ENCODE results near the gene SUN2. TPM values are rescaled to one million over a fixed set of nuclear protein-coding genes. Genes with fewer than 3 reads are reported as not detected.

The SUN2 gene
- total and polyA plus RNA-seq, 2 donors (not counting 1 experiment from before 2014, with no cell fraction given), result 224 to 305 TPM

DNA sequence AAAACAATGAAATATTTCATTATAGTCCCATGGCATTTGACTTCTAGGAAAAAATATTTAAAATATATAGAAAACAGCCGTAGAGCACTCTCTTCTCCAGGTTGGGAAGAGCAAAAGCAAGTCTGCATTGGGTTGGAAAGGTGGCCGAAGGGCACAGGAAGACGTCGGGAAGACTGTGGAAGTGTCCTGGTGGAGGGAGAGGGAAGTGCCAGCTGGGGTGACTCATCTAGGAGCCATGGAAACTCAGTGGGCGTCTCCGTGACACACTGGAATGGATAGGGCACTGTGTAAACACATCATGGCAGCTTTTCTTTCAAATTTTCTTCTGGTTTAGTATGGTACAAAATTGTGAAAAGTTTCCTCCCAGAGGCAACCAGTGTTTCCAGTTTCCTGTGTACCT is 37.4 kb downstream of the SUN2 start:
- H4K20me1 ChIP-seq (ENCODE audit: control insufficient read depth, insufficient read depth, low read length, poor library complexity, severe bottlenecking), result peaks cover 46% of the 10 kb centered on the region
- Mint-ChIP-seq H3K27ac (no peak overlapping the region), H3K9me3 (ENCODE audit: insufficient read depth) (no peaks in the 10 kb centered on the region), H3K4me1 (peaks cover 17% of the 10 kb centered on the region), H3K27me3 (no peaks in the 10 kb centered on the region), H3K4me3 (no peak overlapping the region)
- no peak overlapping the region for H3K4me2 ChIP-seq (replicated peaks; ENCODE audit: low read depth, low read length, poor library complexity, severe bottlenecking)
- peaks cover 51% of the 10 kb centered on the region for H3K79me2 ChIP-seq (ENCODE audit: control insufficient read depth, insufficient read depth, low read length)
- ChIA-PET CTCF (interaction anchor here (1.1 kb wide), 1 partner anchor 9 kb away, joined by 5 read pairs; no protein-coding TSS in a partner anchor), POLR2A (no interaction called here)
- no peaks in the 10 kb centered on the region for H3K9me3 ChIP-seq (ENCODE audit: control extremely low read depth in 1 of 3, control insufficient read depth in 2 of 3, insufficient read depth in 1 of 3, low read length in 2 of 3)
- H3K36me3 ChIP-seq (replicated peaks in 1 of 2; ENCODE audit: control extremely low read depth in 1 of 2, control insufficient read depth in 1 of 2, extremely low read depth in 1 of 2, insufficient read depth in 2 of 2, low read length in 1 of 2), result peaks cover 1 to 70% of the 10 kb centered on the region in 2 experiments
- DNase-seq (no peak), ATAC-seq (ENCODE audit: low read depth) (no peak)
- no peak overlapping the region for H3K9ac ChIP-seq (ENCODE audit: low read length)
- H3K27ac ChIP-seq (ENCODE audit: low read length in 2 of 2), result no peak overlapping the region
- no peak overlapping the region for H3K4me3 ChIP-seq (ENCODE audit: control extremely low read depth in 1 of 5, extremely low read depth in 1 of 5, insufficient read depth in 1 of 5, low read depth in 2 of 5, low read length in 4 of 5)
- H3K27me3 ChIP-seq (replicated peaks in 1 of 4; ENCODE audit: control extremely low read depth in 1 of 4, control insufficient read depth in 3 of 4, insufficient read depth in 4 of 4, low read length in 3 of 4), result no peaks in the 10 kb centered on the region
- 99% methylated on average over 6 of the region's 6 CpGs for WGBS (ENCODE audit: insufficient coverage)
- TF ChIP-seq CTCF (IDR thresholded peaks at IDR 0.05) (no peak), EZH2 (IDR thresholded peaks at IDR 0.05; ENCODE audit: borderline replicate concordance, insufficient read depth, low read depth, low read length, poor library complexity, severe bottlenecking) (no peak)
- H3K4me1 ChIP-seq (ENCODE audit: control insufficient read depth in 2 of 2, insufficient read depth in 2 of 2, low read length in 2 of 2), result peaks cover under 1 to 2% of the 10 kb centered on the region in 2 donors
- H2AFZ ChIP-seq (ENCODE audit: insufficient read depth, low read depth, low read length, poor library complexity, severe bottlenecking), result no peak overlapping the region
- intact Hi-C loops (cut with micrococcal nuclease), result no loop called here

DNA sequence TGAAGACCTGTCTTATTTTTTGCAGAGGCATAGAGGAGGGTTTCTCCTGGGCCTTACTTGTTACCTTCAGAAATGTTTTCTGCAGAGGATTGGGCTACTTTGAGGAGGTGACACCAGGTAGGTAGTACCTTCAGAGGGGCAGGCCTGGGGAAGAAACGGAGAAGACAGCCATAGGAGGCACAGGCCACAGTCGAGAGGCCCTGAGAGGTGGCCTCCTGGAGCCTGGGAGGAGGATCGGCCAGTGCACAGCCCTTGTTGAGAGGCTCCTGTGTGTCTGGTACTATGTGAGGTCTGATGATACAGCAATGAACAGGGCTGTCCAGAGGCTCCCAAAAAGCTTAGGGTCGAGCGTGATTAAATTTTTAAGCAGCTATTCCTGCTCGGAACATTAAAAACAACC is 38.6 kb downstream of the SUN2 start:
- no peak overlapping the region for H3K27ac ChIP-seq (ENCODE audit: low read length in 2 of 2)
- ChIA-PET POLR2A (no interaction called here), CTCF (no interaction called here)
- no peak overlapping the region for H2AFZ ChIP-seq (ENCODE audit: insufficient read depth, low read depth, low read length, poor library complexity, severe bottlenecking)
- Mint-ChIP-seq H3K4me3 (no peak overlapping the region), H3K9me3 (ENCODE audit: insufficient read depth) (no peaks in the 10 kb centered on the region), H3K27me3 (no peaks in the 10 kb centered on the region), H3K4me1 (peaks cover 29% of the 10 kb centered on the region), H3K27ac (no peak overlapping the region)
- peaks cover 7% of the 10 kb centered on the region in 2 donors for H3K4me1 ChIP-seq (ENCODE audit: control insufficient read depth in 2 of 2, insufficient read depth in 2 of 2, low read length in 2 of 2)
- H3K27me3 ChIP-seq (replicated peaks in 1 of 4; ENCODE audit: control extremely low read depth in 1 of 4, control insufficient read depth in 3 of 4, insufficient read depth in 4 of 4, low read length in 3 of 4), result no peaks in the 10 kb centered on the region
- intact Hi-C loops (cut with micrococcal nuclease), result no loop called here
- no peaks in the 10 kb centered on the region for H3K9me3 ChIP-seq (ENCODE audit: control extremely low read depth in 1 of 3, control insufficient read depth in 2 of 3, insufficient read depth in 1 of 3, low read length in 2 of 3)
- DNase-seq (no peak), ATAC-seq (ENCODE audit: low read depth) (no peak)
- TF ChIP-seq EZH2 (IDR thresholded peaks at IDR 0.05; ENCODE audit: borderline replicate concordance, insufficient read depth, low read depth, low read length, poor library complexity, severe bottlenecking) (no peak), CTCF (IDR thresholded peaks at IDR 0.05) (no peak)
- H3K4me3 ChIP-seq (ENCODE audit: control extremely low read depth in 1 of 5, extremely low read depth in 1 of 5, insufficient read depth in 1 of 5, low read depth in 2 of 5, low read length in 4 of 5), result no peak overlapping the region
- H3K36me3 ChIP-seq (replicated peaks in 1 of 2; ENCODE audit: control extremely low read depth in 1 of 2, control insufficient read depth in 1 of 2, extremely low read depth in 1 of 2, insufficient read depth in 2 of 2, low read length in 1 of 2), result peaks cover 0 to 67% of the 10 kb centered on the region in 2 experiments
- no peak overlapping the region for H3K4me2 ChIP-seq (replicated peaks; ENCODE audit: low read depth, low read length, poor library complexity, severe bottlenecking)
- peaks cover 62% of the 10 kb centered on the region for H3K79me2 ChIP-seq (ENCODE audit: control insufficient read depth, insufficient read depth, low read length)
- H4K20me1 ChIP-seq (ENCODE audit: control insufficient read depth, insufficient read depth, low read length, poor library complexity, severe bottlenecking), result peaks cover 58% of the 10 kb centered on the region
- no peak overlapping the region for H3K9ac ChIP-seq (ENCODE audit: low read length)
- WGBS (ENCODE audit: insufficient coverage), result 100% methylated on average over 4 of the region's 6 CpGs

Measured in B cell (primary cell).